GM12892 (cell line): ENCODE data around the gene SLC25A22.

Experiments used
- POLR2A ChIP-seq: IDR thresholded peaks from 2 replicates; pipeline ENCODE4 v1.6.1; 2011; ENCODE audit warnings: low read depth, low read length, control low read depth
- POLR2AphosphoS5 ChIP-seq: IDR thresholded peaks from 2 replicates; pipeline ENCODE4 v1.6.1; 2011; ENCODE audit warnings: low read depth, low read length, control low read depth

GRCh38 chr11:841981-842369 is 43.9 kb upstream of the SLC25A22 start:
- no peak for TF ChIP-seq POLR2AphosphoS5
- TF ChIP-seq POLR2A = no peak
